Loucy (cell line): ENCODE results near the gene CMTM8.

Experiments
- H2AFZ ChIP-seq: fragments of 200-600 bp; sonication (generic); 2 replicates; pipeline ENCODE4 v1.6.0; 2016; ENCODE audit warnings: antibody characterized with exemption, mild to moderate bottlenecking, low read length, moderate library complexity
- H3F3A ChIP-seq: fragments of 200-600 bp; 2 replicates; pipeline ENCODE4 v1.6.0; 2016; ENCODE audit warnings: antibody characterized with exemption, low read depth, mild to moderate bottlenecking
- H3K27me3 ChIP-seq: fragments of 200-600 bp; sonication (generic); 2 replicates; pipeline ENCODE4 v1.6.1; 2014; ENCODE audit warnings: low read length, mild to moderate bottlenecking; ENCODE audit not compliant: insufficient read depth, poor library complexity, severe bottlenecking
- H3K36me3 ChIP-seq: fragments of 200-600 bp; sonication (generic); 2 replicates; pipeline ENCODE4 v1.6.1; 2016; ENCODE audit warnings: low read length; ENCODE audit not compliant: insufficient read depth
- H3K4me1 ChIP-seq: fragments of 200-600 bp; sonication (generic); 2 replicates; pipeline ENCODE4 v1.5.1; 2014; ENCODE audit warnings: low read length, mild to moderate bottlenecking; ENCODE audit not compliant: insufficient read depth, poor library complexity, severe bottlenecking
- H3K4me2 ChIP-seq: fragments of 200-600 bp; sonication (generic); 2 replicates; pipeline ENCODE4 v1.6.0; 2014; ENCODE audit warnings: antibody characterized with exemption, low read length, low read depth, mild to moderate bottlenecking; ENCODE audit not compliant: poor library complexity, severe bottlenecking
- H3K4me3 ChIP-seq: fragments of 200-600 bp; sonication (generic); 2 replicates; pipeline ENCODE4 v1.5.1; 2014; ENCODE audit warnings: low read length, mild to moderate bottlenecking, mixed read lengths; ENCODE audit not compliant: poor library complexity, severe bottlenecking
- H3K79me2 ChIP-seq: fragments of 200-600 bp; sonication (generic); 2 replicates; pipeline ENCODE4 v1.6.1; 2014; ENCODE audit warnings: low read length; ENCODE audit not compliant: insufficient read depth
- H3K9ac ChIP-seq: fragments of 200-600 bp; sonication (generic); 2 replicates; pipeline ENCODE4 v1.6.0; 2014; ENCODE audit warnings: mild to moderate bottlenecking, low read depth, low read length, moderate library complexity; ENCODE audit not compliant: poor library complexity, severe bottlenecking
- H3K9me2 ChIP-seq: fragments of 200-600 bp; sonication (generic); replicated peaks from 2 replicates; pipeline ENCODE4 v1.6.1; 2016; ENCODE audit warnings: low read depth, low read length, mixed read lengths
- H3K9me3 ChIP-seq: fragments of 200-600 bp; sonication (generic); 2 replicates; pipeline ENCODE4 v1.6.1; 2014; ENCODE audit warnings: mild to moderate bottlenecking, antibody characterized with exemption, low read length, low read depth; ENCODE audit not compliant: insufficient read depth
- H4K20me1 ChIP-seq: fragments of 200-600 bp; sonication (generic); 2 replicates; pipeline ENCODE4 v1.6.0; 2014; ENCODE audit warnings: antibody characterized with exemption, low read length, mild to moderate bottlenecking; ENCODE audit not compliant: insufficient read depth, poor library complexity, severe bottlenecking
- EZH2phosphoT487 ChIP-seq: fragments of 200-600 bp; IDR thresholded peaks from 2 replicates; pipeline ENCODE4 v1.6.1; 2018; ENCODE audit warnings: antibody characterized with exemption, mild to moderate bottlenecking, moderate library complexity, borderline replicate concordance
- TF ChIP-seq, protein P1 (sequence below): fragments of 200-600 bp; sonication (generic); conservative IDR thresholded peaks from 2 replicates; pipeline ENCODE4 v1.5.1; 2014; ENCODE audit warnings: mild to moderate bottlenecking, antibody characterized with exemption, low read length

CMTM8 gene

DNA sequence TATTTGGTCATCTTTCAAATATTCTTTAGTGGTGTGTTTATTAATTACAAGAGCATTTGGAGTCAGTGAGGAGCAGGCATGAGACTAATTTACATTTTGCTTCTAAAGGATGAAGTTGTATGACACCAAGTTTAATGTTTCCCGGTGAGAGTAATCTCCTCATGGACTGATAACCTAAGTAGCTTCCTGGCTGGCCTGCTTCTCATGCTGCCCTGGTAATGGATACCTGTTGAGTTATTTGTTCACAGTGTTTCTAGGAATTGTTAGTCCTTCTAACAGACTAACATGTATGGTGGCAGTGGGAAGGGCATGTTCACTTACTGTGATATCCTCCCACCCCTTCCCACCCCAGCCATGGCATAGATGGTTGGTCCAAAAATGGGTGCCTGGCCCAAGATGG, 83.8 kb downstream of the CMTM8 start:
- Histone ChIP-seq H3K36me3 (no peaks in the 10 kb centered on the region), H3K4me2 (no peak overlapping the region), H3K79me2 (no peaks in the 10 kb centered on the region), H3K27me3 (no peaks in the 10 kb centered on the region), H3K9ac (no peak overlapping the region), H3K4me3 (no peak overlapping the region), H3K4me1 (no peaks in the 10 kb centered on the region), H2AFZ (no peak overlapping the region), H3K9me2 (no peaks in the 10 kb centered on the region), H4K20me1 (no peaks in the 10 kb centered on the region), H3K9me3 (no peaks in the 10 kb centered on the region), H3F3A (no peaks in the 10 kb centered on the region)
- TF ChIP-seq, protein P1, sequence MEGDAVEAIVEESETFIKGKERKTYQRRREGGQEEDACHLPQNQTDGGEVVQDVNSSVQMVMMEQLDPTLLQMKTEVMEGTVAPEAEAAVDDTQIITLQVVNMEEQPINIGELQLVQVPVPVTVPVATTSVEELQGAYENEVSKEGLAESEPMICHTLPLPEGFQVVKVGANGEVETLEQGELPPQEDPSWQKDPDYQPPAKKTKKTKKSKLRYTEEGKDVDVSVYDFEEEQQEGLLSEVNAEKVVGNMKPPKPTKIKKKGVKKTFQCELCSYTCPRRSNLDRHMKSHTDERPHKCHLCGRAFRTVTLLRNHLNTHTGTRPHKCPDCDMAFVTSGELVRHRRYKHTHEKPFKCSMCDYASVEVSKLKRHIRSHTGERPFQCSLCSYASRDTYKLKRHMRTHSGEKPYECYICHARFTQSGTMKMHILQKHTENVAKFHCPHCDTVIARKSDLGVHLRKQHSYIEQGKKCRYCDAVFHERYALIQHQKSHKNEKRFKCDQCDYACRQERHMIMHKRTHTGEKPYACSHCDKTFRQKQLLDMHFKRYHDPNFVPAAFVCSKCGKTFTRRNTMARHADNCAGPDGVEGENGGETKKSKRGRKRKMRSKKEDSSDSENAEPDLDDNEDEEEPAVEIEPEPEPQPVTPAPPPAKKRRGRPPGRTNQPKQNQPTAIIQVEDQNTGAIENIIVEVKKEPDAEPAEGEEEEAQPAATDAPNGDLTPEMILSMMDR: no peak
- no peak for TF ChIP-seq EZH2phosphoT487

DNA sequence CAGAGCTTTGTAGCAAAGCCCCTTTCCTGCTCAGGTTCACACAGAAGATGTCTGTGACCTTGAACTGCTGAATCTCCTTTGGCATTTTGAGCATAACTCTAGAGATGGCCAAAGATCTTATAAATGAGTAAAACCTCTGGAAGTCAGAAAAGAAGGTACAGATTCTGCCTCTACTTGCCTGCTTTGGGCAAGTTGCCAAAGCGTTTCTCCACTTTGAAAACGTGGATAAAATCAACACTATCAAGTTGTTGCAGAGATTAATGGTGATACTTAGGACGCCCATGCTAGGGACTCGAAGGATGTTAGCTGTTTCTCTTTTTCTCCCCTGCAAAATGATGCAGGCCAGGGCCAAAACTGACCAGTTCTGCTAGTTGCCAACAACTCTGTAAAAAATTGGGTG, 85.1 kb downstream of the CMTM8 start:
- Histone ChIP-seq H2AFZ (no peak overlapping the region), H3K79me2 (no peaks in the 10 kb centered on the region), H3K4me1 (no peaks in the 10 kb centered on the region), H3F3A (no peaks in the 10 kb centered on the region), H3K36me3 (no peaks in the 10 kb centered on the region), H3K9ac (no peak overlapping the region), H4K20me1 (no peaks in the 10 kb centered on the region), H3K27me3 (no peaks in the 10 kb centered on the region), H3K4me2 (no peak overlapping the region), H3K9me3 (no peaks in the 10 kb centered on the region), H3K4me3 (no peak overlapping the region), H3K9me2 (no peaks in the 10 kb centered on the region)
- no peak for TF ChIP-seq EZH2phosphoT487
- TF ChIP-seq, protein P1: no peak

DNA sequence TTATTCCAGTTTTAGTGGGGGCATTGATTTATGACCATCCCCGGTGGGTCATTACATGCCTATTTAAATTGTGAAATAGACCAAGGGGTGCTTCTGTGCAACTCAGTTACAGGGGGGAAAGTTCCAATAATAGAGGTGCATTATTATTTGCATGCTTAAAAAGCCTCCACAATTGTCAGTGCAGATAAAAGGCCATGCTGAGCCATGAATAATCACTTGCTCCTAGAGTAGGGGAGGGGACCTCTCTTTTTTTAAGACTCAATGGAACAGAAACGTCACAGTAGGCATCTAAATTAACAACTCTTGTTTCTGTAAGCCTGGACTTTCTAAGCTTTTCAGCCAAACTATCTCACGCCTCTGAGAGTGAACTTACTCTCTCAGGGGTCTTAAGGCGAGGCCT, 86.7 kb downstream of the CMTM8 start:
- Histone ChIP-seq H3K9me3 (no peaks in the 10 kb centered on the region), H3K4me3 (no peak overlapping the region), H2AFZ (no peak overlapping the region), H3K9ac (no peak overlapping the region), H3K9me2 (no peaks in the 10 kb centered on the region), H3K4me2 (no peak overlapping the region), H3K27me3 (no peaks in the 10 kb centered on the region), H3K36me3 (no peaks in the 10 kb centered on the region), H3F3A (no peaks in the 10 kb centered on the region), H4K20me1 (no peaks in the 10 kb centered on the region), H3K4me1 (no peaks in the 10 kb centered on the region), H3K79me2 (no peaks in the 10 kb centered on the region)
- TF ChIP-seq, protein P1: no peak
- no peak for TF ChIP-seq EZH2phosphoT487
